H4 (cell line): ENCODE results near the gene MRO. TPM values are rescaled to one million over a fixed set of nuclear protein-coding genes. Genes with fewer than 3 reads are reported as not detected.

ENCODE experiments used
- total RNA-seq: library from RNA; depleted of rRNA; stranded (reverse); fragments of >200 nt; shearing (Covaris generic); gene quantifications from 2 replicates; pipeline ENCODE4 v1.2.3, GENCODE V29; 2014; rRNA removed

The MRO gene
- total RNA-seq, 1 experiment from 2014 or later = 1.2 TPM

Other genes with a start within 250 kb of the MRO start
- 42.6 and 46.2 TPM in 2 replicates for gene ME2, start 59.1 kb upstream of the MRO start, total RNA-seq
- gene ELAC1, start 148.0 kb upstream of the MRO start, total RNA-seq = 5.2 and 8.5 TPM in 2 replicates
- 46.0 and 87.2 TPM in 2 replicates for gene SMAD4, start 210.2 kb upstream of the MRO start, total RNA-seq